ENCODE results near the gene GP1BB. TPM values are rescaled to one million over a fixed set of nuclear protein-coding genes. Genes with fewer than 3 reads are reported as not detected.
"Not testable (repeated sequence)": the region's sequence is repeated elsewhere in the genome, so short reads cannot be mapped to it uniquely, and the experiment has no call there.

The GP1BB gene
- total and polyA plus RNA-seq, 2 donors (not counting 3 experiments of a cell fraction or from before 2014, with no cell fraction given), result 1.7 to 6.2 TPM

GRCh38 chr22:19724927-19725661 lies 1.8 kb downstream of the GP1BB start:
- no peak overlapping the region for H3K27ac ChIP-seq (ENCODE audit: insufficient read depth, low read depth, low read length)
- no peak for FAIRE-seq
- BruUV-seq (replicated peaks), result no TSS peak

GRCh38 chr22:19726064-19726788 lies 2.9 kb downstream of the GP1BB start:
- H3K9me1 ChIP-seq (replicated peaks; ENCODE audit: control insufficient read depth, extremely low read depth, insufficient read depth, low read length); H3K79me2 ChIP-seq (ENCODE audit: control insufficient read depth, insufficient read depth, low read length); H3K9me3 ChIP-seq (replicated peaks; ENCODE audit: control insufficient read depth, insufficient read depth, low read length); H3K27me3 ChIP-seq (ENCODE audit: control insufficient read depth in 2 of 2, insufficient read depth in 2 of 2, low read length in 2 of 2); H3K4me1 ChIP-seq (ENCODE audit: control insufficient read depth, extremely low read depth, insufficient read depth, low read length); H3K9ac ChIP-seq (replicated peaks; ENCODE audit: extremely low read depth, insufficient read depth, low read length); H3K4me2 ChIP-seq (ENCODE audit: insufficient read depth, low read length); CTCF ChIA-PET; FAIRE-seq; H3K4me3 ChIP-seq (replicated peaks in 1 of 3; ENCODE audit: insufficient read depth in 1 of 3, low read depth in 1 of 3, low read length in 3 of 3); dilution Hi-C loops (cut with MboI; ENCODE audit: extremely low pct_ligation_motif_present, low sequenced_read_pairs); H3K36me3 ChIP-seq (ENCODE audit: control insufficient read depth in 2 of 2, extremely low read depth in 1 of 2, insufficient read depth in 2 of 2, low read length in 2 of 2); POLR2A ChIA-PET; BruUV-seq (replicated peaks); H4K20me1 ChIP-seq (replicated peaks; ENCODE audit: control insufficient read depth, extremely low read depth, insufficient read depth, low read length); H2AFZ ChIP-seq (ENCODE audit: low read depth, low read length); DNase-seq (ENCODE audit: low read depth, low spot score); H3K27ac ChIP-seq (ENCODE audit: insufficient read depth, low read depth, low read length); intact Hi-C loops (cut with micrococcal nuclease): not testable (repeated sequence)

More at GRCh38 chr22:19724927-19725661, 1.8 kb downstream of the GP1BB start:
- ChIA-PET POLR2A (no interaction called here), CTCF (no interaction called here)
- H3K9me1 ChIP-seq (replicated peaks; ENCODE audit: control insufficient read depth, extremely low read depth, insufficient read depth, low read length), result no peaks in the 10 kb centered on the region
- peaks cover 0 to 11% of the 10 kb centered on the region in 2 experiments for H3K36me3 ChIP-seq (ENCODE audit: control insufficient read depth in 2 of 2, extremely low read depth in 1 of 2, insufficient read depth in 2 of 2, low read length in 2 of 2)
- peaks cover 0 to 2% of the 10 kb centered on the region in 2 experiments for H3K27me3 ChIP-seq (ENCODE audit: control insufficient read depth in 2 of 2, insufficient read depth in 2 of 2, low read length in 2 of 2)
- DNase-seq (ENCODE audit: low read depth, low spot score), result no peak
- H3K79me2 ChIP-seq (ENCODE audit: control insufficient read depth, insufficient read depth, low read length), result no peaks in the 10 kb centered on the region
- no peak for TF ChIP-seq FOS (IDR thresholded peaks at IDR 0.05; ENCODE audit: borderline replicate concordance, insufficient read depth, low read length)
- no peak for TF ChIP-seq MAX (IDR thresholded peaks at IDR 0.05; ENCODE audit: insufficient read depth, insufficient read length)
- no peak for TF ChIP-seq POLR2A (IDR thresholded peaks at IDR 0.05; ENCODE audit: low read depth, low read length)
- no peak for TF ChIP-seq EZH2 (IDR thresholded peaks at IDR 0.05; ENCODE audit: borderline replicate concordance, low read depth, low read length, severe bottlenecking)
- no peak for TF ChIP-seq GATA2 (IDR thresholded peaks at IDR 0.05; ENCODE audit: insufficient read depth, insufficient read length, low read depth, low read length)
- TF ChIP-seq MYC (IDR thresholded peaks at IDR 0.05; ENCODE audit: low read depth, low read length), result no peak
- TF ChIP-seq POLR2AphosphoS5 (IDR thresholded peaks at IDR 0.05; ENCODE audit: insufficient read depth, low read depth, low read length), result no peak
- TF ChIP-seq CTCF (IDR thresholded peaks at IDR 0.05; ENCODE audit: extremely low read depth in 1 of 2, insufficient read depth in 1 of 2, low read depth in 1 of 2, low read length in 2 of 2), result no peak
- TF ChIP-seq JUN (IDR thresholded peaks at IDR 0.05; ENCODE audit: borderline replicate concordance, insufficient read depth, insufficient read length, low read depth), result no peak
- H3K9ac ChIP-seq (replicated peaks; ENCODE audit: extremely low read depth, insufficient read depth, low read length), result no peak overlapping the region
- H3K4me3 ChIP-seq (replicated peaks in 1 of 3; ENCODE audit: insufficient read depth in 1 of 3, low read depth in 1 of 3, low read length in 3 of 3), result no peak overlapping the region
- no peaks in the 10 kb centered on the region for H4K20me1 ChIP-seq (replicated peaks; ENCODE audit: control insufficient read depth, extremely low read depth, insufficient read depth, low read length)
- H3K4me1 ChIP-seq (ENCODE audit: control insufficient read depth, extremely low read depth, insufficient read depth, low read length), result no peaks in the 10 kb centered on the region
- intact Hi-C loops (cut with micrococcal nuclease) (no loop called here), dilution Hi-C loops (cut with MboI; ENCODE audit: extremely low pct_ligation_motif_present, low sequenced_read_pairs) (no loop called here)
- no peaks in the 10 kb centered on the region for H3K9me3 ChIP-seq (replicated peaks; ENCODE audit: control insufficient read depth, insufficient read depth, low read length)
- H2AFZ ChIP-seq (ENCODE audit: low read depth, low read length), result no peak overlapping the region
- H3K4me2 ChIP-seq (ENCODE audit: insufficient read depth, low read length), result no peak overlapping the region

Measured in endothelial cell of umbilical vein (primary cell).